Lower lobe of right lung (tissue), 2 donors: Measurements from ENCODE around the gene ZNF341. TPM values are rescaled to one million over a fixed set of nuclear protein-coding genes. Genes with fewer than 3 reads are reported as not detected.

Experiments used
- ATAC-seq, 2 donors: fragments of 200-7000 bp; cut with Tn5 transposase; one replicate each; pipeline ENCODE4 v1.9.1; 2020 to 2022; ENCODE audit warnings: mild to moderate bottlenecking in 2 of 2, moderate library complexity in 2 of 2
- DNase-seq: peaks from one replicate; pipeline ENCODE4 v3.0.0-alpha.2; 2020
- H3K27ac ChIP-seq: fragments of 200-600 bp; one replicate; pipeline ENCODE4 v1.8.0; 2022
- H3K27me3 ChIP-seq: fragments of 200-600 bp; one replicate; pipeline ENCODE4 v1.8.0; 2022; ENCODE audit warnings: low read depth
- H3K36me3 ChIP-seq: fragments of 200-600 bp; one replicate; pipeline ENCODE4 v1.8.0; 2022; ENCODE audit warnings: mild to moderate bottlenecking
- H3K4me1 ChIP-seq: fragments of 200-600 bp; one replicate; pipeline ENCODE4 v1.8.0; 2022
- H3K4me3 ChIP-seq: fragments of 200-600 bp; one replicate; pipeline ENCODE4 v1.8.0; 2022; ENCODE audit warnings: mild to moderate bottlenecking
- H3K9me3 ChIP-seq: fragments of 200-600 bp; one replicate; pipeline ENCODE4 v1.8.0; 2022
- intact Hi-C: fragments of 100-400 bp; cut with DNase I; formaldehyde crosslinking; loops from one replicate; pipeline ENCODE4 v1.11.0; 2022
- total RNA-seq: library from RNA; stranded (reverse); fragmentation: NEBNext Ultra II Directional; extraction: Animal tissue kit (Norgen Biotek cat#: 25700); gene quantifications from one replicate; pipeline ENCODE4 v1.2.1, GENCODE V29; 2021
- TF ChIP-seq, protein P1 (sequence below): fragments of 200-600 bp; IDR thresholded peaks from one replicate; pipeline ENCODE4 v1.8.0; 2022; ENCODE audit warnings: antibody characterized with exemption, mild to moderate bottlenecking
- donor health status: DM: no; HTN: yes; CAD: no; lungs with severe emphysema.

Gene ZNF341
- total RNA-seq, 1 donor from 2014 or later = 5.6 TPM

DNA sequence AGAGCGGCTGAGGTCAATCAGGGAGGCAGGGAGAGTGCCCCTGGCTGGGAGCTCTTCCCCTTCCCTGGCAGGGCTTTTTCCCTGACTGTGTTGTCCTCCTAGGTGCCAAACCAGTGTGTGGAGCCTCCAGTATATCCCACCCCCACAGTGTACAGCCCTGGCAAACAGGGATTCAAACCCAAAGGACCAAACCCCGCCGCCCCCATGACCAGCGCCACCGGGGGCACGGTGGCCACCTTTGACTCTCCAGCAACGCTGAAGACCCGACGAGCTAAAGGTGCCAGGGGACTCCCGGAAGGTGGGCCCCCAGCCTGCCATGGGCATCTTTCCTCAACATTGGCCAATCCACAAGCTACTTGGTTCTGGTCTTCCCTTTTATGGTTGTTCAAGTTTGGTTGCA lies 25.2 kb downstream of the ZNF341 start:
- DNase-seq = no peak
- Histone ChIP-seq H3K4me3 (no peak overlapping the region), H3K27ac (no peak overlapping the region), H3K27me3 (no peaks in the 10 kb centered on the region), H3K9me3 (peaks cover 9% of the 10 kb centered on the region), H3K4me1 (no peaks in the 10 kb centered on the region), H3K36me3 (peaks cover 58% of the 10 kb centered on the region)
- TF ChIP-seq, protein P1, sequence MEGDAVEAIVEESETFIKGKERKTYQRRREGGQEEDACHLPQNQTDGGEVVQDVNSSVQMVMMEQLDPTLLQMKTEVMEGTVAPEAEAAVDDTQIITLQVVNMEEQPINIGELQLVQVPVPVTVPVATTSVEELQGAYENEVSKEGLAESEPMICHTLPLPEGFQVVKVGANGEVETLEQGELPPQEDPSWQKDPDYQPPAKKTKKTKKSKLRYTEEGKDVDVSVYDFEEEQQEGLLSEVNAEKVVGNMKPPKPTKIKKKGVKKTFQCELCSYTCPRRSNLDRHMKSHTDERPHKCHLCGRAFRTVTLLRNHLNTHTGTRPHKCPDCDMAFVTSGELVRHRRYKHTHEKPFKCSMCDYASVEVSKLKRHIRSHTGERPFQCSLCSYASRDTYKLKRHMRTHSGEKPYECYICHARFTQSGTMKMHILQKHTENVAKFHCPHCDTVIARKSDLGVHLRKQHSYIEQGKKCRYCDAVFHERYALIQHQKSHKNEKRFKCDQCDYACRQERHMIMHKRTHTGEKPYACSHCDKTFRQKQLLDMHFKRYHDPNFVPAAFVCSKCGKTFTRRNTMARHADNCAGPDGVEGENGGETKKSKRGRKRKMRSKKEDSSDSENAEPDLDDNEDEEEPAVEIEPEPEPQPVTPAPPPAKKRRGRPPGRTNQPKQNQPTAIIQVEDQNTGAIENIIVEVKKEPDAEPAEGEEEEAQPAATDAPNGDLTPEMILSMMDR = no peak
- ATAC-seq = no peak
- intact Hi-C loops = no loop called here

DNA sequence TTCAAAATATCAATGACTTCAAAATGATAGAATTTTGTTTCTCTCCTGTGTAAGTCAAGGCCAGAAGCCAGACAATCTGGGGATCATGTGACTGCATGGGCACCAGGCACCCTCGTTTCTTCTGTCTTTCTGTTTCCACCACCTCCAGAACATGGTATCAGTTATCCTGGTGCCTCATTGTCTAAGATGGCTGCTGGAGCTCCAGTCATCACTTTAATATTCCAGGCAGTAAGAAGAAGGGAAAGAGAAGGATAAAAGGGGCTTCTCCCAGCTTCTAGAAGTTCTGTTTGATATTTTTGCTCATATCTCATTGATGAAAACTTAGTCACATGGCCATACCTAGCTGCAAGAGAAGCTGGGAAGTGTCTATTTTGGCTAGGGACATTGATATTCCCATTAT lies 25.7 kb downstream of the ZNF341 start:
- peaks cover 57% of the 10 kb centered on the region for H3K36me3 ChIP-seq
- ATAC-seq (no peak), DNase-seq (no peak)
- intact Hi-C loops = no loop called here
- H3K9me3 ChIP-seq = peaks cover 9% of the 10 kb centered on the region
- TF ChIP-seq, protein P1 = no peak
- H3K4me3 ChIP-seq = no peak overlapping the region
- H3K4me1 ChIP-seq = no peaks in the 10 kb centered on the region
- no peaks in the 10 kb centered on the region for H3K27me3 ChIP-seq
- no peak overlapping the region for H3K27ac ChIP-seq

DNA sequence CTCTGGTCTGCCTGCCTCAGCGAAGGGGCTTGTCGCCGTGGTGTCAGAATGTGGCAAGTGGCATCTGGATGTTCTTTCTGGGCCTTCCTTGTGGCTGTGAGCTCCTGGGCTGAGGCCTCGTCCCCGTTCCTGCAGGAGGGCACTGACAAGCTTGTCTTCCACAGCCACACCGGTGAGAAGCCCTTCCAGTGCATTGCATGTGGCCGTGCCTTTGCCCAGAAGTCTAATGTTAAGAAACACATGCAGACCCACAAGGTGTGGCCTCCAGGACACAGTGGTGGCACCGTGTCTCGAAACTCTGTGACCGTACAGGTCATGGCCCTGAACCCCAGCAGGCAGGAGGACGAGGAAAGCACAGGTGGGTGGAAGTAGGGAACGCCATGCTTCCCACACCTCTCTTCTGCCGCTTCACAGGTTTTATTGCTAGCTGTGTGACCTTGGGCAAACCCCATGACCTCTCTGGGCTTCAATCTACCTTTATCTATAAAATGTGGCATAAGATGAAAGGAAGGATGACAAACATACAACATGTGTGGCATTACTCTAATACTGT lies 30.0 kb downstream of the ZNF341 start:
- no peak overlapping the region for H3K27ac ChIP-seq
- TF ChIP-seq, protein P1 = no peak
- DNase-seq = no peak
- no peaks in the 10 kb centered on the region for H3K27me3 ChIP-seq
- peaks cover 9% of the 10 kb centered on the region for H3K9me3 ChIP-seq
- intact Hi-C loops = no loop called here
- no peaks in the 10 kb centered on the region for H3K4me1 ChIP-seq
- no peak overlapping the region for H3K4me3 ChIP-seq
- H3K36me3 ChIP-seq = peaks cover 34% of the 10 kb centered on the region
- no peak for ATAC-seq

DNA sequence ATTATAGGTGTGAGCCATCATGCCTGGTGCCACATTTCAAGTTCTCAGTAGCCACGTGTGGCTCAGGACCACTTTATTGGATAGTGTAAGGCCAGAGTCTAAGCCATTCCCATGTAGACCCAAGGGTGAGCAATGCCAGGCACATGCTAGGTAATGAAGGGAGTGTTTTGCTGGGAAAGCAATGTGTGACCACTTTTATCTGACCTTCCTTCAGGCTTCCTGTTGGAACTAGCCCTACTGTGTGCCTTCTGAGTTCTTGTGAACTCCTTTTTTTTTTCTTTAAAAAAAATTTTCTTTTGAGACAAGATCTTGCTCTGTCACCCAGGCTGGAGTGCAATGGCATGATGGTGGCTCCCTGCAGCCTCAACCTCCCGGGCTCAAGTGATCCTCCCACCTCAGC lies 33.3 kb downstream of the ZNF341 start:
- H3K27ac ChIP-seq = no peak overlapping the region
- H3K36me3 ChIP-seq = peaks cover 41% of the 10 kb centered on the region
- ATAC-seq (no peak), DNase-seq (no peak)
- intact Hi-C loops = no loop called here
- no peaks in the 10 kb centered on the region for H3K27me3 ChIP-seq
- H3K4me3 ChIP-seq = no peak overlapping the region
- no peaks in the 10 kb centered on the region for H3K4me1 ChIP-seq
- H3K9me3 ChIP-seq = no peaks in the 10 kb centered on the region
- TF ChIP-seq, protein P1 = no peak

DNA sequence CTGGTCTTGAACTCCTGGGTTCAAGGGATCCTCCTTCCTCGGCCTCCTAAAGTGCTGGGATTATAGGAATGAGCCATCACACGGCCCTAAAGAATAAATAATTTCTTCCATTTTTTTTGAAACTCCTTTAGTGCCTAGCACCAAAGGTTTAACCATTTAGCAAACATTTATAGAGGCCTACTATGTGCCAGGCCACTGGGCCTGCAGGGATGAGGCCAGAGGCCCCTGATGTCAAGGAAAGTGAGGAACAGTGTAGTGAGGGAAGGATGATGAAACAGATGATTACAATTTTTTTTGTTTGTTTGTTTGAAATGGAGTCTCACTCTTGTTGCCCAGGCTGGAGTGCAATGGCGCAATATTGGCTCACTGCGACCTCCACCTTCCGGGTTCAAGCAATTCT lies 33.8 kb downstream of the ZNF341 start:
- H3K4me3 ChIP-seq = no peak overlapping the region
- TF ChIP-seq, protein P1 = no peak
- no peak for DNase-seq
- no peaks in the 10 kb centered on the region for H3K9me3 ChIP-seq
- H3K27ac ChIP-seq = no peak overlapping the region
- ATAC-seq = no peak
- intact Hi-C loops = no loop called here
- peaks cover 43% of the 10 kb centered on the region for H3K36me3 ChIP-seq
- no peaks in the 10 kb centered on the region for H3K27me3 ChIP-seq
- H3K4me1 ChIP-seq = no peaks in the 10 kb centered on the region

DNA sequence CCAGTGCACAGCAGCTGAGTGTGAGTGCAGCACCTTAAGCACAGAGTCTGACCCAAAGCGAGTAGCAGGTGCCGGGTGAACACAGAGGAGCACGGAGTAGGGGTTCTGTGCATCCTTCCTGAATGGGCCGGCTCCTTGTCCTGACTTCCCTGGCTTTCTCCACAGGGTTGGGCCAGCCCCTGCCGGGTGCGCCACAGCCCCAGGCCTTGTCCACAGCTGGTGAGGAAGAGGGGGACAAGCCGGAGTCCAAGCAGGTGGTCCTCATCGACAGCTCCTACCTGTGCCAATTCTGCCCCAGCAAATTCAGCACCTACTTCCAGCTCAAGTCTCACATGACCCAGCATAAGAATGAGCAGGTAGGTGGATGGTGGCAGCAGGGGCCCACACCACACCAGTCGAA lies 34.9 kb downstream of the ZNF341 start:
- Histone ChIP-seq H3K27me3 (no peaks in the 10 kb centered on the region), H3K4me1 (no peaks in the 10 kb centered on the region), H3K27ac (no peak overlapping the region), H3K4me3 (no peak overlapping the region), H3K9me3 (no peaks in the 10 kb centered on the region), H3K36me3 (peaks cover 40% of the 10 kb centered on the region)
- intact Hi-C loops = no loop called here
- TF ChIP-seq, protein P1 = no peak
- DNase-seq = no peak
- ATAC-seq = no peak
